Stimulated activated naive CD4-positive, alpha-beta T cell treated with Interleukin-2 at 50 U/mL for 16 hours (primary cell): ENCODE results near the gene ATXN7L3B.

Experiments
- DNase-seq: peaks from one replicate; lab custom pipeline; 2025; lab: John Stamatoyannopoulos, UW

The ATXN7L3B gene

GRCh38 chr12:74551291-74551690 lies 13.7 kb downstream of the ATXN7L3B start:
- no peak for DNase-seq

GRCh38 chr12:74552201-74552600 lies 14.6 kb downstream of the ATXN7L3B start:
- DNase-seq = no peak

- DNase-seq = no peak
Observed at GRCh38 chr12:74559728-74560127, 22.1 kb downstream of the ATXN7L3B start.

- no peak for DNase-seq
Observed at GRCh38 chr12:74563927-74564326, 26.3 kb downstream of the ATXN7L3B start.

- no peak for DNase-seq
Observed at GRCh38 chr12:74578486-74578885, 40.9 kb downstream of the ATXN7L3B start.

GRCh38 chr12:74579446-74579845 lies 41.8 kb downstream of the ATXN7L3B start:
- no peak for DNase-seq

- no peak for DNase-seq
Observed at GRCh38 chr12:74579981-74580380, 42.3 kb downstream of the ATXN7L3B start.

- no peak for DNase-seq
Observed at GRCh38 chr12:74581439-74581838, 43.8 kb downstream of the ATXN7L3B start.

- DNase-seq = no peak
Observed at GRCh38 chr12:74584483-74585062, 46.9 kb downstream of the ATXN7L3B start.

GRCh38 chr12:74586251-74586650 lies 48.6 kb downstream of the ATXN7L3B start:
- DNase-seq = no peak
